NCI-H226 (cell line): ENCODE results near the gene OR51M1.

Source experiments
- DNase-seq: peaks from one replicate; pipeline ENCODE4 v3.0.0-alpha.2; 2015

The OR51M1 gene

GRCh38 chr11:5390210-5390609, 6.6 kb downstream of the OR51M1 start:
- no peak for DNase-seq

GRCh38 chr11:5394091-5394490, 10.5 kb downstream of the OR51M1 start:
- no peak for DNase-seq

GRCh38 chr11:5398936-5399335, 15.3 kb downstream of the OR51M1 start:
- DNase-seq: no peak

GRCh38 chr11:5405173-5405572, 21.6 kb downstream of the OR51M1 start:
- DNase-seq: no peak

- DNase-seq: no peak
Measured at GRCh38 chr11:5420993-5421392, 37.4 kb downstream of the OR51M1 start.

GRCh38 chr11:5421811-5422210, 38.2 kb downstream of the OR51M1 start, which contains the start of gene OR51Q1:
Gene OR51Q1 (plus strand): TSS chr11:5422111. CDS start chr11:5422201, 90 bp downstream.
- no peak for DNase-seq

GRCh38 chr11:5423131-5423530, 39.5 kb downstream of the OR51M1 start:
- no peak for DNase-seq

GRCh38 chr11:5441414-5441813, 57.8 kb downstream of the OR51M1 start, which contains the start of gene OR51I1:
Gene OR51I1 (minus strand): TSS chr11:5441514. CDS start chr11:5441514, 0 bp downstream.
- no peak for DNase-seq
